ENCODE data around the gene WDR90. TPM values are rescaled to one million over a fixed set of nuclear protein-coding genes. Genes with fewer than 3 reads are reported as not detected.
"Not testable (repeated sequence)": the region's sequence is repeated elsewhere in the genome, so short reads cannot be mapped to it uniquely, and the experiment has no call there.

The WDR90 gene
- total RNA-seq, 1 donor from 2014 or later, result 4.2 TPM

GRCh38 chr16:685967-686366 is 36.8 kb downstream of the WDR90 start:
- peak; percentile 58 to 70 for DNase-seq (ENCODE audit: low read depth in 2 of 2)

- DNase-seq (ENCODE audit: low read depth in 2 of 2), result no peak
Measured at GRCh38 chr16:686459-687260, 37.5 kb downstream of the WDR90 start.

GRCh38 chr16:687499-687898 is 38.3 kb downstream of the WDR90 start:
- DNase-seq (ENCODE audit: low read depth in 2 of 2), result no peak

GRCh38 chr16:689175-689897 is 40.2 kb downstream of the WDR90 start:
- no peak for DNase-seq (ENCODE audit: low read depth in 2 of 2)

- not testable (repeated sequence) for DNase-seq (ENCODE audit: low read depth in 2 of 2)
Measured at GRCh38 chr16:691242-691641, 42.1 kb downstream of the WDR90 start.

GRCh38 chr16:692356-693108 is 43.4 kb downstream of the WDR90 start:
- DNase-seq (ENCODE audit: low read depth in 2 of 2), result no peak

GRCh38 chr16:693364-693763 is 44.2 kb downstream of the WDR90 start:
- DNase-seq (ENCODE audit: low read depth in 2 of 2), result no peak

GRCh38 chr16:693766-694165 is 44.6 kb downstream of the WDR90 start:
- no peak for DNase-seq (ENCODE audit: low read depth in 2 of 2)

GRCh38 chr16:694187-694862 is 45.2 kb downstream of the WDR90 start:
- no peak for DNase-seq (ENCODE audit: low read depth in 2 of 2)

GRCh38 chr16:694863-695354 is 45.7 kb downstream of the WDR90 start:
- no peak for DNase-seq (ENCODE audit: low read depth in 2 of 2)

- DNase-seq (ENCODE audit: low read depth in 2 of 2), result peak in 1 of 2 donors; percentile 20
Measured at GRCh38 chr16:695355-696089, 46.4 kb downstream of the WDR90 start.

GRCh38 chr16:698911-699671 is 49.9 kb downstream of the WDR90 start:
- no peak for DNase-seq (ENCODE audit: low read depth in 2 of 2)

GRCh38 chr16:700684-701584 is 51.8 kb downstream of the WDR90 start:
- DNase-seq (ENCODE audit: low read depth in 2 of 2), result peak in 1 of 2 donors; percentile 40

GRCh38 chr16:702341-702740 is 53.2 kb downstream of the WDR90 start:
- DNase-seq (ENCODE audit: low read depth in 2 of 2), result no peak

GRCh38 chr16:703406-703805 is 54.2 kb downstream of the WDR90 start:
- DNase-seq (ENCODE audit: low read depth in 2 of 2), result no peak

GRCh38 chr16:704047-704446 is 54.9 kb downstream of the WDR90 start:
- DNase-seq (ENCODE audit: low read depth in 2 of 2), result no peak

- DNase-seq (ENCODE audit: low read depth in 2 of 2), result no peak
Measured at GRCh38 chr16:704552-705380, 55.6 kb downstream of the WDR90 start.

Data from lung microvascular endothelial cell (primary cell).